CD4-positive, alpha-beta T cell treated with Interleukin-2 at 100 ng/mL for 4 hours (primary cell): ENCODE results near the gene INTS11.

Experiments used
- DNase-seq: peaks from one replicate; pipeline ENCODE4 v3.0.0-alpha.2; 2020; ENCODE audit warnings: low spot score

INTS11 gene

GRCh38 chr1:1312450-1313314 lies 11.8 kb downstream of the INTS11 start:
- DNase-seq = no peak

GRCh38 chr1:1311107-1312104 lies 13.1 kb downstream of the INTS11 start:
- DNase-seq = no peak

GRCh38 chr1:1310476-1311053 lies 13.9 kb downstream of the INTS11 start:
- no peak for DNase-seq

- DNase-seq = no peak
These were observed 14.4 kb downstream of the INTS11 start for GRCh38 chr1:1310109-1310385.

- no peak for DNase-seq
These were observed 15.0 kb downstream of the INTS11 start for GRCh38 chr1:1309251-1310108.

GRCh38 chr1:1308756-1309250 lies 15.7 kb downstream of the INTS11 start:
- no peak for DNase-seq

- peak; percentile 88 for DNase-seq
These were observed 16.3 kb downstream of the INTS11 start, which contains the start of the genes ACAP3 and PUSL1 for GRCh38 chr1:1307923-1308755. Gene ACAP3, minus strand, starts transcription at chr1:1307930. Its CDS starts 115 bp downstream, at chr1:1307815. Gene PUSL1, plus strand, starts transcription at chr1:1308597. Its CDS starts 47 bp downstream, at chr1:1308644.

- DNase-seq = no peak
These were observed 17.1 kb downstream of the INTS11 start for GRCh38 chr1:1307261-1307922.

GRCh38 chr1:1306661-1307260 lies 17.7 kb downstream of the INTS11 start:
- no peak for DNase-seq

- no peak for DNase-seq
These were observed 18.3 kb downstream of the INTS11 start for GRCh38 chr1:1306070-1306660.

- DNase-seq = peak; percentile 78
These were observed 19.0 kb downstream of the INTS11 start for GRCh38 chr1:1305300-1306069.

GRCh38 chr1:1304331-1305299 lies 19.8 kb downstream of the INTS11 start:
- DNase-seq = no peak

- no peak for DNase-seq
These were observed 20.7 kb downstream of the INTS11 start for GRCh38 chr1:1303736-1304135.

- DNase-seq = no peak
These were observed 21.4 kb downstream of the INTS11 start for GRCh38 chr1:1302951-1303509.

GRCh38 chr1:1302006-1302430 lies 22.4 kb downstream of the INTS11 start:
- no peak for DNase-seq

- DNase-seq = no peak
These were observed 24.1 kb downstream of the INTS11 start for GRCh38 chr1:1300352-1300739.
